Stimulated activated naive B cell treated with anti-CD40 and anti-IgM and Interleukin-4, amounts not matched to agents 10 μg/mL and 1 μg/mL and 100 μg/mL, for 72 hours (primary cell): ENCODE results near the gene ASS1.

Experiments used
- ATAC-seq, 2 donors: fragments of 150-1000 bp; cut with Tn5 transposase; replicated peaks; 2 replicates each; pipeline ENCODE4 v1.10.0; 2021; ENCODE audit warnings: moderate library complexity in 1 of 2
- DNase-seq: peaks from one replicate; pipeline ENCODE4 v3.0.0; 2021
- H3K27ac Mint-ChIP-seq: one replicate; pipeline ENCODE4 v1.8.0; 2022; ENCODE audit warnings: mild to moderate bottlenecking, mixed read lengths
- H3K27me3 Mint-ChIP-seq, 2 donors: one replicate each; pipeline ENCODE4 v1.8.0; 2022; ENCODE audit warnings: mixed read lengths in 2 of 2
- H3K36me3 Mint-ChIP-seq, 2 donors: one replicate each; pipeline ENCODE4 v1.8.0; 2022; ENCODE audit warnings: mixed read lengths in 2 of 2, mild to moderate bottlenecking in 1 of 2
- H3K4me1 Mint-ChIP-seq, 2 donors: one replicate each; pipeline ENCODE4 v1.8.0; 2022; ENCODE audit warnings: mixed read lengths in 2 of 2, mild to moderate bottlenecking in 1 of 2
- H3K4me3 Mint-ChIP-seq, 2 donors: one replicate each; pipeline ENCODE4 v1.8.0; 2022; ENCODE audit warnings: mild to moderate bottlenecking in 2 of 2, mixed read lengths in 2 of 2, moderate library complexity in 1 of 2
- H3K9me3 Mint-ChIP-seq, 2 donors: one replicate each; pipeline ENCODE4 v1.8.0; 2022; ENCODE audit warnings: mixed read lengths in 2 of 2, mild to moderate bottlenecking in 1 of 2

ASS1 gene

DNA sequence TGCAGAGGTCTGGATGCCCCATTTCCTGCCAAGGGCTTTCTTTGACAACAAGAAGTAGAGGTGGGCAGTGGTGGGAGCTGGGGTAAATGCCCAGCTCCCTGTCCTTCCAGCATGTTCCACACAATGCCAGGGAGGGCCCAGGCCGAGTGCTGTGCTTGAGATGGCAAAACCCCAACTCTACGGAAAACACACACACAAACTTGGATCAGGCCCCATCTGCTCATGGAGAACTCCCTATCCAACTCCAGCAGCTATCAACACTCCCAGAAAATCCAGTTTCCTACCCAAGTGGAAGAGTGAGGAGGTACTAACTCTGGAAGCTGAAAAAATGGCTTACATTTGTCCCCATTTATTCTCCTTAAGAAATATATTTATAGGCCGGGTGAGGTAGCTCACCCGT lies 73.5 kb downstream of the ASS1 start:
- ATAC-seq: no peak
- peaks cover 15 to 18% of the 10 kb centered on the region in 2 donors for H3K27me3 Mint-ChIP-seq
- H3K36me3 Mint-ChIP-seq: no peaks in the 10 kb centered on the region

DNA sequence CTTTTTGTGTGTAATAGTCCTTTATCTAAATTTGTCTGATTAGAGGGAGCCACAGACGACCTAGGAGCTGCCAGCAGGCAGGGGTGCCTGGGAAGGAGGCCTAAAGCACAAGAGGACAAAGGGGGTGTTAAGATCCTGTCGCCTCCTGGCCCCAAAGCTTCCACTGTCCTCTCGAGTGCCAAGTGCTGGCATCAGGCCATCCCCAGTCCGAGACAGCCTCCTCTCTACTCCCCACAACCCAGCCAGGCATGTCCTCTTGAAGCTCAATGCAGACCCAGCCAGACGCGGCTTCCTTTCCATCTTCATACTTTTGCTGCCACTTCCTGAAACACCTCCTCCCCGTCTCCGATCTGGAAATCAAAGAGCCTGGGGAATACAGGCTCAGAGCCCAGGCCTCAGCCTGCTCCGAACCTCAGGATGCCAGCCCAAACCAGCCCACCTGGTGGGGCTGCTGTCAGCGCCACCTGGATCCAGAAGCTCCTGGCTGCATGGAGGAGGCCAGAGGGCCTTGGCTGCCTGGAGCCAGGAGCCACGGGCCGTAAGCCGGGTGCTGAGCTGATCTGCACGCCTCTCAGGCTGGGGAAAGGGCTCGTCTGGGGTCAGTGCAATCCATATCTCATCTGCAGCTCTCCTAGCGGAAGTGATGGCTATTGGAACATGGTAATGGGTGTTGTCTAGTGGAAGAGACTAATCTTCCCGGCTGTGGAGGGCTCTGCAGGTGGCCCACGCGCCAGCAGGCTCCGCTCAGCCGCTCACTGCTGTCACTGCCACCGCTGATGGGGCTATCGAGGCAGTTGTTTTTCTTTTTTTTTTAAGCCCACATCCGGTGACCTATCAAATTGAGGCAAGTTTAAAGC lies 74.4 kb downstream of the ASS1 start:
- Mint-ChIP-seq H3K27ac (no peak overlapping the region), H3K9me3 (peaks cover 0 to 2% of the 10 kb centered on the region in 2 donors), H3K4me3 (no peak overlapping the region), H3K4me1 (peaks cover 1 to 9% of the 10 kb centered on the region in 2 donors), H3K27me3 (peaks cover 15 to 18% of the 10 kb centered on the region in 2 donors), H3K36me3 (no peaks in the 10 kb centered on the region)
- DNase-seq (no peak), ATAC-seq (no peak)

More for the DNA sequence above, 73.5 kb downstream of the ASS1 start:
- Mint-ChIP-seq H3K4me3 (no peak overlapping the region), H3K9me3 (peaks cover 0 to 2% of the 10 kb centered on the region in 2 donors), H3K4me1 (peaks cover 1 to 9% of the 10 kb centered on the region in 2 donors), H3K27ac (no peak overlapping the region)
- no peak for DNase-seq

DNA sequence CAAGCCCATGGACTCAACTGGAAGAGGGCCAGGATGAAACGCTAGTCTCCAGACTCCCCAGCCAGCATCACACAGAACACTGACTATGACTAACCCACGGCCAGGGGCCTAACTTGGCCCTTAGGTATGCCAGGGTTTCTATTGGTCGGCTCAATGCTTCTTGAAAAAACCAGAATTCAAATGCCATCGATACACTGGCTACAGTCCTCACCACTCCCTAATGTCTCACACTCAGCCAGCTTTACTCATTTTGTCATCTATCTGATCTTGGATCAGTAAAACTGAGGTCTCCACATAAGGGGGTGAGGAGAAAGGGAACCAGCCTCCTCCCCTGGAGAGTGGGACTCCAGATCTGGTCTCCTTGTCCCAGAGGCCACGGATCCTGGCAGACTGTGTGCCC lies 75.2 kb downstream of the ASS1 start:
- peaks cover 15 to 18% of the 10 kb centered on the region in 2 donors for H3K27me3 Mint-ChIP-seq
- ATAC-seq: no peak
- H3K4me3 Mint-ChIP-seq: no peak overlapping the region
- peaks cover 1 to 9% of the 10 kb centered on the region in 2 donors for H3K4me1 Mint-ChIP-seq
- H3K36me3 Mint-ChIP-seq: no peaks in the 10 kb centered on the region
- H3K9me3 Mint-ChIP-seq: peaks cover 0 to 2% of the 10 kb centered on the region in 2 donors
- no peak for DNase-seq
- H3K27ac Mint-ChIP-seq: no peak overlapping the region

DNA sequence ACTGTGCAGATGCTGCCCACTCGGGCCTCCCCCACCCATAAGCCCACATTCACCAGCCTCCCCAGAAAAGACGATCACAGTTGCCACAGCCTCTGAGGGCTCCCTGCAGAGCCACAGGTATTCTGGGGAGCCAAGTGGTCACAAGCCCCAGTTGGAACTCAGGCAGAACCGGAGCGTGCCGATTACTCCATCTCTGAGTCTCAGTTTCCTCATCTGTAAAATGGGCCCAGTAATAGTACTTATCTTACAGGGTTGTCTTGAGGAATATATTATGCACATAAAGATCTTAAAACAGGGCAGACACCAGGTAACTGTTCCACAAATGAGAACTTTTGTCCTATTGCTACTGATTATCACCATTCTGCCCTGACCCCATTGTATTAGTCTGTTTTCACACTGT lies 77.0 kb downstream of the ASS1 start:
- peaks cover 15 to 31% of the 10 kb centered on the region in 2 donors for H3K27me3 Mint-ChIP-seq
- no peaks in the 10 kb centered on the region for H3K36me3 Mint-ChIP-seq
- H3K9me3 Mint-ChIP-seq: peaks cover 0 to 2% of the 10 kb centered on the region in 2 donors
- peaks cover 1 to 9% of the 10 kb centered on the region in 2 donors for H3K4me1 Mint-ChIP-seq
- H3K4me3 Mint-ChIP-seq: no peak overlapping the region
- no peak overlapping the region for H3K27ac Mint-ChIP-seq
- ATAC-seq (no peak), DNase-seq (no peak)

DNA sequence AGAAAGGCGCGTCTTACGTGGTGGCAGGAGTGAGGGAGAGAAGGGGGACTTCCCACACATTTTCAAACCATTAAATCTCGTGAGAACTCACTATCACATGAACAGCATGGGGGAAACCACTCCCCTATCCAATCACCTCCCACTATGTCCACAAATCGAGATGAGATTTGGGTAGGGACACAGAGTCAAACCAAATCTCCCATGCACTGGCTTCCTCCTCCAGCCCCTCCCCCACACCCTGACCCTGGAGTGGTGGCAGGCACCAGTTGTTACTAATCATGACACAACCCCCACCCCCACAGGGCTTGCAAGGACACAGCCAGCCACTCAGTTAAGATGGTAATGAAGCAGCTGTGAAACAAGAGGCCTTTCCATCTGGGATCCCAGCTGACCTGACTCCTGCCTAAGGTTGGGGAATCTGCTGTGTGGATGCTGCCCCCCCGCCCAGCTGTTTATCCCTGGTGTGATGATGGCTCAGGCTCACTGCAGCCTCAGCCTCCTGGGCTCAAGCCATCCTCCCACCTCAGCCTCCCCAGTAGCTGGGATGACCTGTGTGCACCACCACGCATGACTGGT lies 77.6 kb downstream of the ASS1 start:
- Mint-ChIP-seq H3K4me3 (no peak overlapping the region), H3K36me3 (no peaks in the 10 kb centered on the region)
- peak; percentile 53 to 56 for ATAC-seq

DNA sequence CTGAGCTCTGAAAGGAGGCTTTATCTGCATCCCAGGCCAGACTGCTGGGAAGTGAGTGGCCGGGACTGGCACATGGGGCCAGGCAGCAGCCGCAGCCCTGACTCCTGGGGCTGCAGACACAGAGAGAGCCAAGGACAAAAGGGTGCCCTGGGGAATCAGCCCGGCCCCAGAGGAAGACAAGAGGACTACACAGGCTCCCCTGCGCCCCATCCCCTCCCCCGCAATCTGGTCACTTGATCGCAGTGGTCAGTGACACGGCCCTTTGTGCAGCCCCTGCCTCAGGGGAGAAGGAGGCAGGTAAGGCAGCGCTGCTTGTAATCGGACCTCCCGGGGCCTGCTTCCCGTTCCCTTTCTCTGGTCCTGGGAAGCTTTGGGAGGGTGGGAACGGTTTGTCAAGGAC lies 79.2 kb downstream of the ASS1 start:
- DNase-seq (no peak), ATAC-seq (no peak)
- no peak overlapping the region for H3K27ac Mint-ChIP-seq
- no peaks in the 10 kb centered on the region for H3K36me3 Mint-ChIP-seq
- peaks cover 1 to 9% of the 10 kb centered on the region in 2 donors for H3K4me1 Mint-ChIP-seq
- H3K9me3 Mint-ChIP-seq: peaks cover 0 to 2% of the 10 kb centered on the region in 2 donors
- peaks cover 6 to 26% of the 10 kb centered on the region in 2 donors for H3K27me3 Mint-ChIP-seq
- no peak overlapping the region for H3K4me3 Mint-ChIP-seq

More for the DNA sequence above, 77.6 kb downstream of the ASS1 start:
- DNase-seq: no peak
- peaks cover 0 to 2% of the 10 kb centered on the region in 2 donors for H3K9me3 Mint-ChIP-seq
- peaks cover 16 to 37% of the 10 kb centered on the region in 2 donors for H3K27me3 Mint-ChIP-seq
- peaks cover 1 to 9% of the 10 kb centered on the region in 2 donors for H3K4me1 Mint-ChIP-seq
- no peak overlapping the region for H3K27ac Mint-ChIP-seq

DNA sequence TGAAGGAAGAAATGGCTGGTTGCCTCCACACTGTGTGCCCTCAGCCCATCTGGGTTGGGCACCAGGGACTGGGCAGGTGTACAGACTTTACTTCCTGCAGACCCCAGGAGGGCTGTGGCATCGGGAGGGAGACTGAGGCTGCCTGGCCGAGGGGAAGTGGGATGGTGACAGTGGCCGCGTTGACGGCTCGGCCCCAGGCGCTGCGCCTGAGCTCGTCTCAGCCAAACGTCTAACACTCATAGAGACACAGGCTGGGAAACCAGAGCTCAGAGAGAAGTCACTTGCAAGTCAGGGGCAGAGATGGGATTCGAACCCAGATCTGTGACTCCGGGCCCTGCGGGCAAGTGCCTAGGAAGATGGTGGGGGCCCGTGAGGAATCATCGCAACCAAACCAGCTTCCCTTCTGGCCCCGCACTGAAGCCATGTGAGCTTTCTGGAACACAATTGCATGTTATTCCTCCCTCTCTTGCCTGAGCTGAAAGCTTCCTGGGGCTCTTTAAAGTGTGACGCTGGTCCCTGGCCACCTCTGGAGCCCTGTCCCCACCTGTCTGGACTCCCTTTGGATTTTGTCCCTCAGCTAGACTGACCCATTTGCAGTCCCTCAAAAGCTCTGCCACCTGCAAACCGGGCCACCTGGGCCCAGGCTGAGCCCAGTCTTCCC lies 81.6 kb downstream of the ASS1 start:
- peaks cover 10 to 19% of the 10 kb centered on the region in 2 donors for H3K27me3 Mint-ChIP-seq

DNA sequence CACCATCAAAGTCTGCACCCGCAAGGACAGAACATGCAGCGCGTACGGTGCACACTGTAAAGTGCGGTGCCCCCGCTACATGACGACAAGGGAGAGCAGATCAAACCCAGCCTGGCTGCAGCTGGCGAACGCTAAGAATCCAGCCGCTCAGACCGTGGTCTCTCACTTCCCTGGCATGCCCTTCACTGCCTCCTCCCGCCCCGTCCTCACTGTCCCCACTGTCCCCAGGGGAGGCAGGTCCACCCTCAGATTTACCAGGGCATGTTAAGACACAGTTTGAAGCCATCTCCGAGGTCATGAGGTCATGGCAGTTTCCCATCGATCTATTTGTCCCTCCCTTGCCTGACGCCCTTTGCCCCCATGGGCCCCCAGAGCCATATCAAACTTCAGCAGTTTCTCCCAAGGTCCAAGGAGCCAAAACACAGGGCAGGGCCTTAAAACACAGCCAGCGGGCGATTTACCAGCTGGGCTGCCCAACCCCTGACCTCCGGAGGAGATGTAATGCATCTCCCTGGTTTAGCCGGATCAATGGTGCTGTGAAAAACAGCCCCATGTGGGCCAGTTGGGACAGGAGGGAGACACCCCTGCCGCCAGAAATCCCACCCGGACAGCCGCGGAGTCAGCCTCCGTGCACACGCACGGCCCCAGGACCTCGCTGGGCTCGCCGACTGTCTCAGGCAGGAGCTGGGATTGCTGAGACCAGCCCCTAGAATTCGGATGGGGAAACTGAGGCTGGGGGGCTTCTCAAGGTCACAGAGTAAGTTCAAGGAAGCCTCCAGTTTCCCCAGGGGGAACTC lies 82.3 kb downstream of the ASS1 start:
- Mint-ChIP-seq H3K4me3 (no peak overlapping the region), H3K27me3 (peaks cover 10 to 19% of the 10 kb centered on the region in 2 donors), H3K36me3 (no peaks in the 10 kb centered on the region), H3K9me3 (peaks cover 0 to under 1% of the 10 kb centered on the region in 2 donors), H3K4me1 (peaks cover 1 to 5% of the 10 kb centered on the region in 2 donors), H3K27ac (no peak overlapping the region)
- DNase-seq: no peak
- ATAC-seq: no peak

More for the DNA sequence above, 81.6 kb downstream of the ASS1 start:
- ATAC-seq: no peak
- Mint-ChIP-seq H3K9me3 (peaks cover 0 to 2% of the 10 kb centered on the region in 2 donors), H3K27ac (no peak overlapping the region), H3K4me3 (no peak overlapping the region), H3K4me1 (peaks cover 1 to 9% of the 10 kb centered on the region in 2 donors), H3K36me3 (no peaks in the 10 kb centered on the region)
- no peak for DNase-seq

DNA sequence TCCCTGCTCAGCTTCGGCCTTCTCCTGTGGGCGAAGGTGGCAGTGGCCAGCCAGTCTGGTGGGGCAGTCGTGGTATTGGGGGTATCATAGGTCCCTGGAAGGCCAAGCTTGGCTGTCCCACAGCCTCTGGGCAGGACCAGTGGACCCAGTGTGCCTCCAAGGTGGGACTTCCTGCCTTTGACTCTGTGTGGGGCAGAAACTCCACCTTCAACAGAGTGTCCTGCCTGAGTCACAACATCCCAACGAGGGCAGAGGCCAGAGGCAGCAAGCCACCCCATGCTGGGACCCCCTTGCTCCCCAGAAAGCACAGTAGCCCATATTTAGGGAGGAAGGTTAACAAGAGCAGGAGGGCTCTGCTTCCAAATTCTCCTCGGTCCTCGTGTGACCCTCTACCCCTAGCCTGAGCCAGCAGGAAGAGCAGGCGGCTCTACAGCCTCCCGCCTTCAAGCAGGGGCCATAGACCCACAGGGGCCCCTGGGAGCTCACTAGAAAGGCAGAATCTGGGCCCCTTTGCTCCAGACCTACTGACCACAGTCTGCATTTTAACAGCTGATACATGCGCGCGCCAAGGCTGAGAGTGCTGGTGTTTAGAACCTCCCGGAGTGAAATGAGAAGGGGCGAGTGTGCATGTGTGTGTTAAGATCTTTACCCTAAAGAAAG lies 83.0 kb downstream of the ASS1 start:
- H3K4me1 Mint-ChIP-seq: no peaks in the 10 kb centered on the region
- no peaks in the 10 kb centered on the region for H3K9me3 Mint-ChIP-seq
- H3K27me3 Mint-ChIP-seq: peaks cover 16 to 25% of the 10 kb centered on the region in 2 donors
- ATAC-seq (no peak), DNase-seq (no peak)
- H3K27ac Mint-ChIP-seq: no peak overlapping the region
- H3K36me3 Mint-ChIP-seq: no peaks in the 10 kb centered on the region
- no peak overlapping the region for H3K4me3 Mint-ChIP-seq

DNA sequence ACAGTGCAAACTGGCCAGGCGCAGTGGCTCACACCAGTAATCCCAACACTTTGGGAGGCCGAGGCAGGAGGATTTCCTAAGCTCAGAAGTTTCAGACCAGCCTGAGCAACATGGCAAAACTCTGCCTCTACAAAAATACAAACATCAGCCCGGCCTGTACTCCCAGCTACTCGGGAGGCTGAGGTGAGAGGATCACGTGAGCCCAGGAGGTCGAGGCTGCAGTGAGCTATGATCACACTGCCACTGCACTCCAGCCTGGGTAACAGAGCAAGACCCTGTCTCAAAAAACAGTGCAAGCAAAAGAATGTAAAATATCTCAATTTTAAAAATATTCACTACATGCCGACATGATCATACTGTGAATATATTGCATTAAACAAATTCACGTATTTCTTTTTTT lies 83.9 kb downstream of the ASS1 start:
- Mint-ChIP-seq H3K27me3 (peaks cover 25 to 32% of the 10 kb centered on the region in 2 donors), H3K9me3 (no peaks in the 10 kb centered on the region), H3K4me1 (no peaks in the 10 kb centered on the region), H3K4me3 (no peak overlapping the region), H3K36me3 (no peaks in the 10 kb centered on the region), H3K27ac (no peak overlapping the region)
- no peak for ATAC-seq
- no peak for DNase-seq

DNA sequence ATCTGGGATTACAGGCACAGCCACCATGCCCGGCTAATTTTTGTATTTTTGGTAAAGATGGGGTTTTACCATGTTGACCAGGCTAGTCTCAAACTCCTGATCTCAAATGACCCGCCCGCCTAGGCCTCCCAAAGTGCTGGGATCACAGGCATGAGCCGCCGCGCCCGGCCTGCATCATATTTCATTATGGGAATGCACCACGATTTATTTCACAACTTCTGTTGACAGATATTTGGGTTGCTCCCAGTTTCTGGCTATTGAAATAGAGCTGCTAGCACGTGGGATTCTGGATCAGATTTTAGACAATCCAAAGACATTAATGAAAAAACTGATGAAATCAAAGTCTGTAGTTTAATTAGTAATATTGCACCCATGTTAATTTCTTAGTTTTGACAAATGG lies 86.2 kb downstream of the ASS1 start:
- Mint-ChIP-seq H3K27ac (no peak overlapping the region), H3K4me1 (peaks cover 5 to 7% of the 10 kb centered on the region in 2 donors), H3K36me3 (no peaks in the 10 kb centered on the region), H3K9me3 (no peaks in the 10 kb centered on the region), H3K4me3 (no peak overlapping the region), H3K27me3 (peaks cover 42 to 44% of the 10 kb centered on the region in 2 donors)
- ATAC-seq (no peak), DNase-seq (no peak)

DNA sequence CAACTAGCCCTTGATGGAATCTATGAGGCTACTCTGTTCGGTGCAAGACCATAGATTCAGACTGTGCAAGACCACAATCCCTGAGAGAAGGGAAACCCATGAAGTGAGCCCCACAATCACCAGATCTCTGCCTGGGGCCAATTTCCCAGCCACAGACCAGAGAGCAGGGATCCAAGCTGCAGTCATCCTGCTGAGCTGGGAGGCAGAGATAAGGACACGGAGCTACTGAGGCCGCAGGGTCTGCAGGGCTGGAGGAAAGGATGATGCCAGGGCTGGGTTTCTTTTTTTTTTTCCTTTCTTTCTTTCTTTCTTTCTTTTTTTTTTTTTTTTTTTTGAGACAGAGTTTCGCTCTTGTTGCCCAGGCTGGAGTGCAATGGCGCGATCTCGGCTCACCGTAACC lies 86.9 kb downstream of the ASS1 start:
- no peaks in the 10 kb centered on the region for H3K36me3 Mint-ChIP-seq
- H3K4me1 Mint-ChIP-seq: peaks cover 6 to 9% of the 10 kb centered on the region in 2 donors
- ATAC-seq (no peak), DNase-seq (no peak)
- H3K9me3 Mint-ChIP-seq: no peaks in the 10 kb centered on the region
- no peak overlapping the region for H3K4me3 Mint-ChIP-seq
- no peak overlapping the region for H3K27ac Mint-ChIP-seq
- H3K27me3 Mint-ChIP-seq: peaks cover 46% of the 10 kb centered on the region in 2 donors

DNA sequence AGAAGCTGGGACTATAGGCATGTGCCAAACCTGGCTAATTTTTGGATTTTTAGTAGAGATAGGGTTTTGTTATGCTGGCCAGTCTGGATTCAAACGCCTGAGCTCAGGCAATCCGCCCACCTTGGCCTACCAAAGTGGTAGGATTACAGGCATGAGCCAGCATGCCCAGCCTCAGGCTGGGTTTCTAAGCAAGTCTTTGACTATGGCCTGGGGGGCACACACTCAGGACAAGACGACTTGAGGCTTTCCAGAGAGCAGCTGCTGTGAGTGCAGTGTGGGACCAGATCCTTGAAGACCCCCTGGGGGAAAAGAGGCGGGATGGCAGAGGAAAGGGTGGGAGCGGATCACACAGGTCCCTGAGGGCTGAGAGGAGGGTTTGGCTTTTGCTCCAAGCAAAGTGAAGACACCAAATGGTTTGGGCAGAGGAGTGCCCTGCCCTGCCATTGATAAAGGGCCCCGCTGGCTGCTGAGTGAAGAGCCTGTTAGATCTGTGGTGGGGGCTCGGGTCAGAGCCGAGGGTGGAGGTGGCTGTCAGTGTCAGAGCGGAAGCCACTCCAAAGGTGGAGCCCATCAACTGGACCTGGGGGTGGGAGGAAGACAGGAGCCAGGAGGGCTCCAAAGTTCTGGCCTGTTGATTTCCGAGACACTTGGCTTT lies 87.8 kb downstream of the ASS1 start:
- no peak for ATAC-seq
- Mint-ChIP-seq H3K4me3 (no peak overlapping the region), H3K36me3 (no peaks in the 10 kb centered on the region), H3K27me3 (peaks cover 48 to 49% of the 10 kb centered on the region in 2 donors), H3K27ac (no peak overlapping the region), H3K9me3 (no peaks in the 10 kb centered on the region), H3K4me1 (peaks cover 9 to 15% of the 10 kb centered on the region in 2 donors)
- no peak for DNase-seq
